Prostate gland (tissue), 2 donors: ENCODE data around the gene DRD5. TPM values are rescaled to one million over a fixed set of nuclear protein-coding genes. Genes with fewer than 3 reads are reported as not detected.
A peak's percentile ranks its signal among the peaks of the same experiment; 100 is the strongest.

Experiments
- DNase-seq: peaks from one replicate; pipeline ENCODE4 v3.0.0-alpha.2; 2019; ENCODE audit warnings: low spot score
- H3K27ac ChIP-seq, 2 donors: fragments of 200-600 bp; sonication (generic); 2 replicates each; pipeline ENCODE4 v1.5.1; 2017 to 2019
- H3K27me3 ChIP-seq: fragments of 200-600 bp; sonication (generic); replicated peaks from 2 replicates; pipeline ENCODE4 v1.5.1; 2019; ENCODE audit not compliant: insufficient read depth
- H3K36me3 ChIP-seq, 2 donors: fragments of 200-600 bp; sonication (generic); 1 replicate in 1 of 2; 2 replicates in 1 of 2; pipeline versions ENCODE4 v1.5.1 to v1.8.1; 2017 to 2019
- H3K4me1 ChIP-seq: fragments of 200-600 bp; sonication (generic); replicated peaks from 2 replicates; pipeline ENCODE4 v1.5.1; 2019
- H3K4me3 ChIP-seq, 2 donors: fragments of 200-600 bp; sonication (generic); 2 replicates each; pipeline ENCODE4 v1.5.1; 2017 to 2019
- H3K9me3 ChIP-seq: fragments of 200-600 bp; sonication (generic); 2 replicates; pipeline ENCODE4 v1.5.1; 2017
- CTCF ChIP-seq, 4 experiments: fragments of 200-600 bp in 2 of 4; fragments of 450-650 bp in 2 of 4; sonication (generic) in 2 of 4; IDR thresholded peaks; 1 replicate in 3 of 4; 2 replicates in 1 of 4; pipeline ENCODE4 v1.5.1; 2016 to 2019; ENCODE audit warnings: antibody characterized with exemption in 4 of 4, mild to moderate bottlenecking in 2 of 4, moderate library complexity in 2 of 4
- POLR2A ChIP-seq: fragments of 450-650 bp; IDR thresholded peaks from one replicate; pipeline ENCODE4 v1.6.1; 2016; ENCODE audit warnings: antibody characterized with exemption, mild to moderate bottlenecking
- POLR2AphosphoS5 ChIP-seq: sonication (generic); formaldehyde crosslinking; IDR thresholded peaks from one replicate; pipeline ENCODE4 v1.6.1; 2017; ENCODE audit warnings: antibody characterized with exemption
- WGBS: methylation state at CpG from one replicate; pipeline ENCODE4 v1.1.5; 2018; 5-methylcytosine and 5-hydroxymethylcytosine counted together
- intact Hi-C: fragments of 100-400 bp; cut with DNase I; formaldehyde crosslinking; loops from one replicate; pipeline ENCODE4 v1.14.2; 2022
- total RNA-seq, 2 donors: library from RNA; depleted of rRNA; stranded (reverse); fragments of >200 nt; gene quantifications; one replicate each; pipeline ENCODE4 v1.1.0, GENCODE V29; 2016

Gene DRD5
- total RNA-seq, 2 donors from 2014 or later, result not detected

DNA sequence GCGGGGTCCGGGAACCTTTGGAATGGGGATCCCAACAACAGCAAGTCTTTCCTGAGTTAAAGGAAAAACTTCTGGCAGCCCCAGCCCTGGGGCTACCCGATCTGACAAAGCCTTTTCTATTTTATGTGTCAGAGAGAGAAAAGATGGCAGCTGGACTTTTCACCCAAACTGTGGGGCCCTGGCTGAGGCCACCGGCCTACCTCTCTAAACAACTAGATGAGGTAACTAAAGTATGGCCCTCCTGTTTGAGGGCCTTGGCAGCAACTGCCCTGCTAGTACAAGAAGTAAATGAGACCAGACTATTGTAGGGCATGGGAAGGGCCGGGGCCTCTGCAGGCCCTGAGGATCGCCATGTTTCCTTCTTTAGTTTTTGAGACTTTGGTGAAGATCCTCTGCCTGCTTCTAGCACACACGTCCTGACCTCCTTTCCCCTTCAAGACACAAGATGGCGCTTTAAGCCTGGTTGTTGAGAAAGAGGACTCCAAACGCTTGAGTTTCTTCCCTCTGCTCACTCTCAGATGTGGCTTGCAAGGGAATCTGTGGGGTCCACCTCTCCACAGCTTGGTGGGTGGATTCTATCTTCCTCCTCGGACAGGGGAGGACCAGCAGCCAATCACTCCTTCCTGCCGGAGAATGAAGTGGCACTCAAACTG lies 18.5 kb upstream of the DRD5 start:
- intact Hi-C loops, result loop anchor here (2.0 to 10.0 kb wide), 4 partner anchors 252 to 639 kb away; no protein-coding TSS in a partner anchor
- H3K36me3 ChIP-seq, result no peaks in the 10 kb centered on the region
- no peaks in the 10 kb centered on the region for H3K4me1 ChIP-seq
- TF ChIP-seq POLR2AphosphoS5, result peak; percentile 35
- no peak for TF ChIP-seq POLR2A
- TF ChIP-seq CTCF (IDR thresholded peaks at IDR 0.05), result peak; percentile 20 to 81 (median 70)
- WGBS, result 29% methylated on average over 11 of the region's 11 CpGs
- H3K9me3 ChIP-seq, result no peaks in the 10 kb centered on the region
- no peak overlapping the region for H3K4me3 ChIP-seq
- peak; percentile 67 for DNase-seq
- no peaks in the 10 kb centered on the region for H3K27me3 ChIP-seq
- H3K27ac ChIP-seq, result no peak overlapping the region

GRCh38 chr4:9764155-9764696 lies 17.2 kb upstream of the DRD5 start:
- DNase-seq, result no peak
- intact Hi-C loops, result loop anchor here (5.0 to 10.0 kb wide), 2 partner anchors 391 to 638 kb away; no protein-coding TSS in a partner anchor
- Histone ChIP-seq H3K9me3 (no peaks in the 10 kb centered on the region), H3K27me3 (no peaks in the 10 kb centered on the region), H3K27ac (no peak overlapping the region), H3K4me1 (no peaks in the 10 kb centered on the region), H3K36me3 (no peaks in the 10 kb centered on the region), H3K4me3 (no peak overlapping the region)
- 95% methylated on average over 5 of the region's 5 CpGs for WGBS
- no peak for TF ChIP-seq POLR2AphosphoS5
- TF ChIP-seq CTCF (IDR thresholded peaks at IDR 0.05), result no peak
- TF ChIP-seq POLR2A, result no peak

DNA sequence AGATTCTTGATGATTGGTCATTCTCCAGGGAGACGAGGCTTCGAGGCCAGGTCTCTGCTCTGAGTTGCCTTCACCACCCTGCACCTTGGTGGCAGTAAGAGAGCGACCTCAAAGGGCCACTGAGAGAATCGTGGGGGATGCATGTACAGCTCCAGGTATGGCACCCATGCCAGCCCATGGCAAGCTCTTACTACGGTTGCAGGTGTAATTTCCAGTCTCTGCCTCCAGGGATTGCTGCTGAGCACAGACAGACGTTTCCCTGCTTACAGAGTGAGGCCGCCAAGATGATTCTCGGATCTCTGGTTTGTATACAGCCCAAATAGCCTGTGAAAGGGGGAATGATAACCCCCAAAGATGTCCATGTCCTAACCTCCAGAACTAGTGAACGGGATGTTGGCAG lies 16.3 kb upstream of the DRD5 start:
- no peak overlapping the region for H3K4me3 ChIP-seq
- TF ChIP-seq CTCF (IDR thresholded peaks at IDR 0.05) (peak in 2 of 4 experiments; percentile 37 to 43), POLR2A (no peak)
- intact Hi-C loops, result loop anchor here (10.0 kb wide), 1 partner anchor 390 kb away; no protein-coding TSS in a partner anchor
- H3K36me3 ChIP-seq, result no peaks in the 10 kb centered on the region
- no peak overlapping the region for H3K27ac ChIP-seq
- peak; percentile 15 for DNase-seq
- H3K9me3 ChIP-seq, result no peaks in the 10 kb centered on the region
- 47% methylated on average over 9 of the region's 9 CpGs for WGBS
- no peaks in the 10 kb centered on the region for H3K4me1 ChIP-seq
- no peaks in the 10 kb centered on the region for H3K27me3 ChIP-seq

DNA sequence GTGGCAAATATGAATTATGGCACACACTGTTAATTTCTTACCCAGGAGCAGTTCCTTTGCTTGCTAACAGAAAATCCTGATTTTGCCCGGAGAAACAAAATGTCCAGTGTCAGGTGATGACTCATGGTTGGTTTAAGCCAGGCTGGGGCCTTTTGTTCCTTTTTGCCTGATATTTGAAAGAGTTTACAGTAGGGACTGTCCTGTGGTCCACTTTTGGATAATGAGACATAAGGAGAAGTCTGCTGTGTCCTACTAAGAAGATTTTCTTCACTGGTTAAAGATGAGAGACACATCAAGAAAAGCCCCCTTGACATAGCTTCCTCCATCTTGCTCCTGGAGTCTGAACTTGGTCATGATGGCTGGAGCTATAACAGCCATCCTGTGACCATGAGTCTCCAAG lies 12.1 kb upstream of the DRD5 start:
- Histone ChIP-seq H3K4me3 (no peak overlapping the region), H3K36me3 (no peaks in the 10 kb centered on the region), H3K27me3 (no peaks in the 10 kb centered on the region), H3K9me3 (no peaks in the 10 kb centered on the region), H3K4me1 (no peaks in the 10 kb centered on the region), H3K27ac (no peak overlapping the region)
- WGBS, result 61% methylated on average over 1 of the region's 1 CpG
- TF ChIP-seq POLR2A (no peak), CTCF (IDR thresholded peaks at IDR 0.05) (no peak), POLR2AphosphoS5 (no peak)
- no peak for DNase-seq
- intact Hi-C loops, result loop anchor here (10.0 kb wide), 1 partner anchor 385 kb away; no protein-coding TSS in a partner anchor

DNA sequence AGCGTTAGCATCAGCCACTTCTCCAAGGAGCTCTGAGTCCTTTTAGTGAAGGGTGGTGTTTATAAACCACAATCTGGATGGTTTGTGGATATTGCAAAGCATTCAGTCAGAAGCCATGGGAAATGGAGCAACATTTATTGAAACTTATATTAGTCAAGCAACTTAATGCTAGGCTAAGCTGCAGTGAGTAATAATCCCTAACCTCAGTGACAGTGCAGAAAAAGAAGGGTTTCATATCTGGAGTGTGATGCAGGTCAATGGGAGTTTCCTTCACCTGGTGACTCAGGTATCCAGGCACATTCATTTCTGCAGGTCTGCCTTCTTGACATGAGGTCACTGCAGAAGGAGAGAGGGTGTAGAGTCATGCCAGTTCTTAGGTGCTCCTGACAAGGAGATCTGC lies 10.4 kb upstream of the DRD5 start:
- WGBS, result 56% methylated on average over 1 of the region's 1 CpG
- H3K36me3 ChIP-seq, result no peaks in the 10 kb centered on the region

More for the DNA sequence above, 10.4 kb upstream of the DRD5 start:
- Histone ChIP-seq H3K4me3 (no peak overlapping the region), H3K9me3 (no peaks in the 10 kb centered on the region), H3K27ac (no peak overlapping the region), H3K4me1 (no peaks in the 10 kb centered on the region), H3K27me3 (no peaks in the 10 kb centered on the region)
- no peak for DNase-seq
- no peak for TF ChIP-seq POLR2A
- TF ChIP-seq POLR2AphosphoS5, result no peak
- TF ChIP-seq CTCF (IDR thresholded peaks at IDR 0.05), result no peak
- intact Hi-C loops, result no loop called here
